Eye (tissue), 1 donor: Measurements from ENCODE around the gene TMED6.
"Not testable (repeated sequence)": the region's sequence is repeated elsewhere in the genome, so short reads cannot be mapped to it uniquely, and the experiment has no call there.

Experiments
- DNase-seq: peaks from one replicate; pipeline ENCODE4 v3.0.0-alpha.2; 2015

TMED6 gene

GRCh38 chr16:69296771-69297170 lies 54.8 kb downstream of the TMED6 start:
- not testable (repeated sequence) for DNase-seq

- no peak for DNase-seq
Measured at GRCh38 chr16:69294051-69294450, 57.5 kb downstream of the TMED6 start.

GRCh38 chr16:69293401-69293800 lies 58.2 kb downstream of the TMED6 start:
- DNase-seq = peak; percentile 48
